GM21529 (cell line): Measurements from ENCODE around the gene INHBA.

Experiments
- ATAC-seq: cut with Tn5 transposase; IDR thresholded peaks from one replicate; pipeline ENCODE4 v1.9.1; 2021; ENCODE audit not compliant: unreplicated experiment

The INHBA gene

DNA sequence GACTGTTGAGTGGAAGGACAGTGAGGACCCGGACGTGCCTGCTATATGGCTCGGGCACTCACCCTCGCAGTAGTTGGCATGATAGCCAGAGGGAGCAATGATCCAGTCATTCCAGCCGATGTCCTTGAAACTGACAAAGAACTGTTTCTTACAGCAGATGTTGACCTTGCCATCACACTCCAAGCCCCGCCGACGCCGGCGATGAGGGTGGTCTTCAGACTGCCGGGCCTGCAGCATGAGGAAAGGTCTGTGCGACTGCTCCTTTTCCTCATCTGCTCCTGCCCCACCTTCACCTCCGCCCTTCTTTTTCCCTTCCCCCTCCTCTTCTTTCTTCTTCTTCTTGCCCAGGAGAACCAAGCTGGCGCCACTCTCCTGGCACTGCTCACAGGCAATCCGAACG is 13.1 kb downstream of the INHBA start:
- ATAC-seq, result no peak

DNA sequence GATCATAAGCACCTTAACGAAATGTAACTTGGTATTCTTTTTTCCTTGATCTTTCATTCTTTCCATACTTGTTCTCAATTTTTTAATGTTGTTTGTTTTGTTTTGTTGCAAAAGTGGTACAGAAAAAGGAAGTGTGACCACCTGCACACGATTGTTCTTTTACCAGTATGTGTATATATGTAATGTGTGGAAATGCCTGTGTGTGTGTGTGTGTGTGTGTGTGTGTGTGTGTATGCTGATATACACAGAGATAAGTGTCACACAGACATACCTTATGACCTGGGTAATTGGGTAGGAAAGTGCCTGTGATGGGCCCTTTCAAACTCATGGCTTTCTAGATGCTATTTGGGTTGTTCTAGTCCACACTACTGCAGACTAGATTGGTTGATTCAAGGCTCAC is 14.0 kb downstream of the INHBA start:
- no peak for ATAC-seq

DNA sequence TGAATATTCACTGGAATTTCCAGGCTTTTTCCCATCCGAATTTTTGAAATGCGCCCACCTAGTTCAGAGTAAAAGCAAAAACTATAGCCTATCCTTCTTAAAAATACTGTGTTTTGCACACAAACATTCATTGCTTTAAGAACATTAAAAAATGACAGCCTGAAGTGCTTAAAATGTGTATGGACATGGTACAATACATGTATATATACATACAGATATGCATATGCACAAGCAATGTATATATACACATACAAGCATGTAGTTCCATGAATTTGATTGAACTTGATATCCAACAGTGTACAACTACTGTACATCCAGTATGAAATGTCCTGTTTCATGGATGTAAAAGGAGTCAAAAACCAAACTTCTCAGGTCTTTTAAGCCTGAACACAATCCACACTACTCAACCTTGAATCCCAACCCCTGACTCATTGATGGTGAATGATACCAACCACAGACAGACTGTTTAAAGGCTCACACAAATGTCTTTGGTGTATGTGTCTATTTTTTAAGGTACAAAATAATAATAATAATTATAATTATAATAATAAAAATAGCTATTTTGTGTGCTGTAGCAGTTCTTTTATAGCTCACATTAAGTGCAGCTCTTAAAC is 14.8 kb downstream of the INHBA start:
- no peak for ATAC-seq

DNA sequence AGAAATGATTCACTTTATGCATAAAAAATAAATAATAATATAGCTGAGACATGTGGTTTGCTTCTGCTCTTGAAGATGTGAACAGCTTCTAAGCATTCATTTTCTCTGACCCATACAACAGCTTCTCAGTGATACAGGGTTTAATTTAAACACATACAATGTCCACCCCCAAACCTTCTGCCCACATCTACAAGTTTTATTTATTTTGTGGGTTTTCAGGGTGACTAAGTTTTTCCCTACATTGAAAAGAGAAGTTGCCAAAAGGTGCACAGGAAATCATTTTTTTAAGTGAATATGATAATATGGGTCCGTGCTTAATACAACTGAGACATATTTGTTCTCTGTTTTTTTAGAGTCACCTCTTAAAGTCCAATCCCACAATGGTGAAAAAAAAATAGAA is 17.2 kb downstream of the INHBA start:
- ATAC-seq, result no peak

DNA sequence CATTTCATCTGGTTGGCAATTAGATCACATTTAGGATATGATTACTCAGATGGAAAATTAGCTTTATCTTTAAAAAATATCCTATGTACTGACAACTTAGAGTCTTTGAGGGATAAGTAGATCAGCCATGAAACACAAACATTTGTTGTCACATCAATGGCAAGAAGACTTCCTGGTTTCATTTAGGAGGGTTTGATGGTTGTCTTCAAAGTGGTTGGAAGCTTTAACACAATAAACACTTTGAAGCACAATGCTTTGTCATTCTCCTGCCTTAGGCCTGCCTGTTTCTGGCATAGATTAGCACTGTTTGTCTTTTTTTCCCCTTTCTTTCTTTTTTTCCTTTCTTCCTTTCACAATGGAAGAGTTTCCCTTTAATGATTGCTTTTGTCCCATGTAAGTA is 20.5 kb downstream of the INHBA start:
- ATAC-seq, result no peak

DNA sequence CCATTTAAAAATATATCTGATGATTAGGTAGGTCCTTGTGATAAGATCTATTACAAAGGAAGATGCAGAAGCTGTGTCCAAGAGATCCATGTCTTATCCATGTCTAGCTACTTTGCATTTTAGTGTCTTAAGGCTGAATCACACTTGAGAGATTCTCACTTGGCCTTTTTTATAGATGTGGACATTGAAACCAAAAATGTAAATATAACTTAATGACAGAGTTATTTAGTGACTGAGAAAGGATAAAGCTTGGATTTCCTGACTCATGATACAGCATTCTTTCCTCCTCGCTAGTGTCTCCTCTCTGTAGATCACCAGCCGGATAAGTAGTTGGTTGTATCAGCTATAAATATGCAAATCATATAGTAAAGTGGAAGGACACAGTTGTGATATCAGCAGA is 23.3 kb downstream of the INHBA start:
- no peak for ATAC-seq

DNA sequence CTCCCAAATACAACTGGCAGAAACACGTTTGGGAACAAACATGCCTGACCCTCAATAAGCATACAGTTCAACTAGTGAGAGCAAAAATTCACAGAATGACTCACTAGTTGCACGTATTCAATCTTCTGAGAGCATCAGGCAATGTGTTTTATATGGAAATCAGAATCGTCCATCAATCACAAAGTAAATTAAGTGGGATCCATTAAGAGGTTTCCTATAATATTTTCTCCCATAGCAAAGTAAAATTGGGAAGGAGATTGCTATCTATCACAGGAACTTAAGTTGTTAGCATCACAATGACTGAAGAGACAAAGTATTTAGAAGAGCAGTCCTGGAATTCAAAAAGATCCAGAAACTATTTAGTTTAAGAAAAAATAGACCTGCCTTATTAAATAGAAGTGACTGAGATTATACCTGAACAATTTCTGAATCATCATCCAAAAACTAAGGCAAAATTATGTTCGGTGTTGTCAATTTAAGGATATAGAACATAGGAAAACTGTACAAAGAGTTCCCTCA is 28.3 kb downstream of the INHBA start:
- no peak for ATAC-seq

DNA sequence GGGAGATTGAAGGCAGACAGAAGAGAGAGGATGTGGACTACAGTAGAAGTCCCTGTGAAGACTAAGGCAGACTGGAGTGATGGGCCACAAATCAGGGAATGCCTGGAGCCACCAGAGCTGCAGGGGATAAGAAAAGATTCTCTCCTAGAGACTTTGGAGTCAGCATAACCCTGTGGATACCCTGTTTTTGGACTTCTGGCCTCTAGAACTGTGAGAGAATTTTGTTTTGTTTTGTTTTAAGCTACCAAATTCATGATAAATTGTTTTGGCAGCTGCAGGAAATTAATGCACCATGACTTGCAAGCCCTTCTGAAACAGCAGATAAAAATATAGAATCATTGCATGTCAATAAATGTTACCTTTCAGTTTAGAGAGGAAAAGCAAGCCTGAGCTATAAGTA is 41.3 kb downstream of the INHBA start:
- no peak for ATAC-seq

DNA sequence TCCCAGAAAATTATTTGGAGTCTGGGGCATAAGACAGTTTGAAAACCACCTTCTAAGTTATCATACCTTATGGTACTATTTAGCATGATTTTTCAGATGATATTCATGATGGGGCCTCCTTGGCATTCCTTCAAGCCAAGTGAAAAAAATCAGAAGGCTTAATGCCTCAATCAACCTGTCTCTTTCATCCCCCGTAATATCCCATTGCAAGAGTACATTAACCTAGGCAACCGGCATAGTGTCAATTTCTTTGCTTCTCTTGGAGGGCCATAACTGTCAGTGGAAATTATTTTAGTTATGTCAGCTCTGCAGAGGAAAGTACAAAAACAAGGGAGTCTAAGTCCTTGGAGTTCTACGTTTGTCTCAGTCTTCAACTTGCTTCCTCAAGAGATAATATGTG is 43.4 kb downstream of the INHBA start:
- no peak for ATAC-seq

DNA sequence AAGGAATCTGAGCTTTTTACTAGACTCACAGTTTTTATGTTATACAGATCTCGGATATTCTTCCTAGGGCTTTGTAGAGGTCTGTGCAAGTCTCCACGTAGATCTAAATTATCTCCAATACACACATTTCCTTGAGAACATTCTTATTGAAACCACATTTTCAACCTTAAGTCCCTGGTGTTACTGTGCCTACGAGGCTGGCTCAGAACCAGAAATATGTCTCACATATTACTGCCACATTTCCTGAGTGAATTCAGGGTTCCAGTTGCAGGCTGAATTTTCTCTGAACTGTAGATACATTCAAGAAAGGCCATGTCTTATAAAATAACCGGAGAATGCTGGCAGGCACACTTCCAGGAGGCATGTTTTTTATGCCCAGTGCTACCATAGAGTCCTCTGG is 46.5 kb downstream of the INHBA start:
- ATAC-seq, result no peak

DNA sequence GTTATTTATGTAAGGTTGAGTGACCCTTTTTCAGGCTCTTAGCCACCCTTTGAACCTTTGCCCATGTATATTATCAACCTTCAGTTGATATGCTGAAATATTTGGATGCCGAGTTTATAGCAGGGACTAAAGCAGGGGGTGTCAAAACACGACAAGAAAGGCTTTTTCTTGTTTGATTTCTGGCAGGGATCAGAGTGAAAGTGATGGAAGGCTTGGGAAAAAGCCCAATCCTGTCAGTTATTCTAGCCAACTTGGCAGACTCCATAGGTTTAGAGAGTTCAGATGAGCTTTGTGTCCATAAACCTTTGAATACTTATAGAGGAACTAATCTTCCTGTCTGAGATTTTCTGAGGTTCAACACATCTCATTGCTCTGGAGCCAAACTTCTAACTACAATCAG is 47.5 kb downstream of the INHBA start:
- no peak for ATAC-seq

DNA sequence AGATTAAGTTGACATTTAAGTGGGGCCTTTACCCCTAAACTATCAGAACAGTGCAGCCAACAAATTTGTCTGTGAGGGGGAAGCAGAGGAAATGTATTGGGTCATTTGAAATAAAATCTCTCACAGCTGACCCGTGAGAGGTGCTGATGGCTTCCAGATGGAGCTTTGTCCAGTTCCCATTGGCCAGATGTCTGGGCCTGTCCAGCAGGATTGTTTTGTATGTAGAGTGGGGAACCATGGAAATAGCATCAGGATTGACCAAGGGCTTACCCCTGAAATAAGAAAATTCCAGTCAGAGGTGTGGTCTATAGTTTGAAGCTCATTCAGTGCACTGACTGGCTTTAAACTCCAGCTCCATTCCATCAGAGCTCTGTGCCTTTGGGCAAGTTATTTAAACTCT is 50.6 kb downstream of the INHBA start:
- ATAC-seq, result no peak

DNA sequence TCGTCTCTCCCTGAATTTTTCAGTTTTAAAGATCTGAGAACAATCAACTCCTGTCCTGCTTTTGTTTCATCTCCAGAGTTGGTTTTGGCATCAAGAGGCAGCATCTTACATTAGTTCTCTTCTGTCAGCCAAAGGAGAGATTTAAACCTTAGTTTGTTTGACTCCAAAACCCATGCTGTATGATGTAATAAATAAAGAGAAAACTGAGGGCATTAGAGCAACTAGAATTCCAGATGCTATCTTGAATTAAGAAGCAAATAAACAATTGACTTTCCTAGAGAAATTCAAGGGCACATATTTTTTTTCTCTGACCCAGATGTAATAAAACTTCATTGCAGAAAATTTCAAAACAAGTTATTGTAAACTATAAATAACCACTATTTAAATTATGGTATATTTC is 54.4 kb downstream of the INHBA start:
- ATAC-seq, result no peak

DNA sequence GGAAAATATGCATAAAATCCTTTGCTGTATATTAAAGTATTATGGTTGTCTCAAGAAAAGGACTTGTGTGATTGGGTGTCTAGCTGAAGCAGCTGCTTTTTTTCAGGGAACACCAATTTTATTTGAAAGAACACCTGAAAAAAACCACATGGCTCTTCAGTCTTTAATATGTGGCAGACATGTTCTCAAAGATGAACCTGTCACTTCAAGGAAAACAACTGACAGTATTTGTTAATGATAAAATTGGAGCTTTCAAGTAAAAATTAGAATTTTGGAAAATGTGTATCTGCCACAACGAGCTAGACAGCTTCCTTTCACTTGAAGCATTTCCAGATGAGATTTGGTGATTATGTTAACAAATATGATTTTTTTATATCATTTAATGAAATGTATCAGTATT is 59.3 kb downstream of the INHBA start:
- ATAC-seq, result no peak

DNA sequence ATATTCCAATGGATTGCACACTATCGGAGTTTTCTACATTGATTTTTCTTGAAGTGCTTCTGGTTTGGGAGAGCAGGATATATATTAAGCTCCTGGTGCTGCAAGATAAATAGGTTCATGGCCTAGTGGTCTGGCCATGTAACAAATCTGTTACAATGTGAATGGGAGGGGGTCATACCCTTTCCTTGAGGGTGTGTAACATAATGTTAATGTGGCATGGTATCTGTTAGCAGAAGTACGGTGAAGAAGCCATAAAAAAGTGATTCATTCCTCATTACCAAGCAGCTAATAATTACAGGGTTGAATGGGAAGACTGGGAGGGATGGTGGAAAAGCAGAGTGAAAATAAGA is 61.2 kb downstream of the INHBA start:
- ATAC-seq, result no peak

DNA sequence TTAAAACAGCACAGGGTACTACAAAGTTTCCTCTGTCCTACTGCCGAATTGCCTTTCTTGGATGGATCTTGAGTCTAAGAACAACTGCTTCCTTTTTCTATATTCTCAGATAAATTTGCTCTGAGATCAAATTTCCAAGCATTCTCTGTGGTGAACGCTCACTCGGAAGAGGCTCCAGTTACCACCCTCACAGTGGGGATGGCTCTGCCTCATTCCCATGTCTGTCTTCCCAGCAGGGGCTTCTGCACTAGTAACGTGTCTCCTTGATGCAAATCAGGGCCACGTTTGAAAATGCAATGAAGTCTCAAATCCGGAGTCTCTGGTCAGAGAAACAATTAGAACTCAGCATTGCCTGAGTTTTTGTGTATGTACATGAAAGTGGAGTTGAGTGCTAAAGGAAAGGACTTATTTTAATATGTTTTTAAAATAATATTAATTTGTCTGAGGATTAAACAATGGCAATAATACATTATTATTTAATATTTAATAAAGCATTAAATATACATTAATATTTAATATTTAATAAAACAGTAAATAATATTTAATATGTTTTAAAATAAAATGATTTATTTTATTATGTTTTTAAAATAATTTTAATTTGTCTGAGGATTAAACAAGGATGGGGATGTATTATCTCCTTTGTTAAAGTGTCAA is 61.8 kb downstream of the INHBA start:
- no peak for ATAC-seq

DNA sequence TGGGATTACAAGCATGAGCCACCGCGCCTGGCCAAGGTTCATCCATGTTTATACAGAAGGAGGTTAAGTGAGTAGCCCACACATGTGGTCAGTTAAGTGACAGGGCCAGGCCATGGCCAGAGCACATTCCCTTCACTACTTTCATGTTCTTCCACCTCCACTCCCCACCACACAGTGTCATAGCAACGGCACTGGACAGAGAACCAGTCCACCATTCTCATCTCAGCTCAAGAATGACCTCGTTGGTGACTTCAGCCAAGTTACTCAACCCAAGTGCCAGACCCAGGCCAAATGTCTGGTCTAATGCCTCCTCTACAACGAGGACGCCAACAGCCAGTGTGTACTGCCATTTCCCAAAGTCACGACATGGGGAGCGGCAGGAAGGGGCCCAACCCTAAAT is 62.4 kb downstream of the INHBA start:
- no peak for ATAC-seq

DNA sequence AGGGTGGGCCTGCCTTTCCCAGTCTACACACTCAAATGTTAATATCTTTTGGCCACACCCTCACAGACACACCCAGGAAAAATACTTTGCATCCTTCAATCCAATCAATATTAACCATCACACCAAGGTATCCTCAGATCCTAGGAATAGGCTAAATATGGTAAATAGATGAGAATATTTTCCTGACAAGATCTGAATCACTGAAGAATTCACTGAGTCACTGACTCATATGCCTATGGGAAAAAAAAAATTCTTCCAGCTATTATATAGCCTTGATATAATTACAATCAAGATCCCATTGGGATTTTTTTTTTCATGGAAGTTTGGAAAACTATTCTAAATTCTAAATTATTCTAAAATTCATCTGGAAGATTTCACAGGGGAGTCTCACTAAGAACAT is 65.8 kb downstream of the INHBA start:
- ATAC-seq, result no peak
